ENCODE results near the gene VWC2. TPM values are rescaled to one million over a fixed set of nuclear protein-coding genes. Genes with fewer than 3 reads are reported as not detected.

The VWC2 gene
- total RNA-seq (2022) (not detected in 2 replicates), Bru-seq, nascent RNA (not detected), BruChase-seq, experiment 1, labeled RNA remaining after a 2-hour chase (not detected), BruChase-seq, experiment 2, labeled RNA remaining after a 6-hour chase (percentile 0 among the genes with signal in this experiment)
- long read RNA-seq = 0 reads

DNA sequence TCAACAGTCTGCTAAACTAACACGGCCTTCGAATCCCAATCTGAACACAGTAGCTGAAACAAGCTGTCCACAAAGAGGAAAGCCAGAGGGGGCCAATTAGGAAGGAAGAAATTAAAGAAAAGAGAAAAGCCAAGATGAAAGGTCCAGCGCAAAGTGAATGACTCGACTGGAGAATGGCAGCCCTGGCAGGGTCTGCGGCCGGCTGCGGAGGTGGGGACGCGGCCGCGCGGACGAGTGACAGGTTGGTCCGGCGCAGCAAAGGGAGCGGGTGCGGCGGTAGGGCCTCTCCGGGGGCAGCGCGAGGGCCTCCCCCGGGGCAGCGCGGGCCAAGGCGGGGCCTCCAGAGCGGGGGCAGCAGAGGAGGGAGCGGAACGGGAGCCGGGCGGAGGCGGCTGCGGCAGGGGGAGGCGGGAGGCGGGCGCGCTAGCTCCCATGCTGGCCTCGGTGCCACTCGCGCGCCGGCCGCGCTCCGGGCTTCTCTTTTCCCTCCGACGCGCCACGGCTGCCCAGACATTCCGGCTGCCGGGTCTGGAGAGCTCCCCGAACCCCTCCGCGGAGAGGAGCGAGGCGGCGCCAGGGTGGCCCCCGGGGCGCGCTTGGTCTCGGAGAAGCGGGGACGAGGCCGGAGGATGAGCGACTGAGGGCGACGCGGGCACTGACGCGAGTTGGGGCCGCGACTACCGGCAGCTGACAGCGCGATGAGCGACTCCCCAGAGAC is at the start of gene VWC2:
VWC2 (plus strand) TSS at position 421 of the 718 bp plus-strand sequence. CDS start 1,798 bp downstream, outside the sequence.
- Mint-ChIP-seq H3K9me3 (ENCODE audit: unreplicated experiment) (peaks cover 10% of the 10 kb centered on the region), H3K4me3 (ENCODE audit: unreplicated experiment) (peak within 1 kb of the TSS; percentile 49), H3K36me3 (ENCODE audit: insufficient read depth, unreplicated experiment) (peaks cover 5% of the 10 kb centered on the region), H3K27ac (ENCODE audit: unreplicated experiment) (no peak within 1 kb of the TSS), H3K4me1 (ENCODE audit: low read depth, unreplicated experiment) (no peaks in the 10 kb centered on the region), H3K27me3 (ENCODE audit: insufficient read depth, unreplicated experiment) (peaks cover 18% of the 10 kb centered on the region)
- ChIA-PET POLR2A (no interaction called here), CTCF (no interaction called here)
- no peaks in the 10 kb centered on the region for H3K36me3 ChIP-seq (ENCODE audit: control insufficient read depth, insufficient read depth, low read length)
- TF ChIP-seq, protein P1, sequence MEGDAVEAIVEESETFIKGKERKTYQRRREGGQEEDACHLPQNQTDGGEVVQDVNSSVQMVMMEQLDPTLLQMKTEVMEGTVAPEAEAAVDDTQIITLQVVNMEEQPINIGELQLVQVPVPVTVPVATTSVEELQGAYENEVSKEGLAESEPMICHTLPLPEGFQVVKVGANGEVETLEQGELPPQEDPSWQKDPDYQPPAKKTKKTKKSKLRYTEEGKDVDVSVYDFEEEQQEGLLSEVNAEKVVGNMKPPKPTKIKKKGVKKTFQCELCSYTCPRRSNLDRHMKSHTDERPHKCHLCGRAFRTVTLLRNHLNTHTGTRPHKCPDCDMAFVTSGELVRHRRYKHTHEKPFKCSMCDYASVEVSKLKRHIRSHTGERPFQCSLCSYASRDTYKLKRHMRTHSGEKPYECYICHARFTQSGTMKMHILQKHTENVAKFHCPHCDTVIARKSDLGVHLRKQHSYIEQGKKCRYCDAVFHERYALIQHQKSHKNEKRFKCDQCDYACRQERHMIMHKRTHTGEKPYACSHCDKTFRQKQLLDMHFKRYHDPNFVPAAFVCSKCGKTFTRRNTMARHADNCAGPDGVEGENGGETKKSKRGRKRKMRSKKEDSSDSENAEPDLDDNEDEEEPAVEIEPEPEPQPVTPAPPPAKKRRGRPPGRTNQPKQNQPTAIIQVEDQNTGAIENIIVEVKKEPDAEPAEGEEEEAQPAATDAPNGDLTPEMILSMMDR (IDR thresholded peaks at IDR 0.05; ENCODE audit: insufficient read depth in 1 of 2, low read depth in 1 of 2, low read length in 1 of 2, severe bottlenecking in 1 of 2, unreplicated experiment in 1 of 2) = no peak
- BruUV-seq (replicated peaks) = no TSS peak
- no peaks in the 10 kb centered on the region for H3K27me3 ChIP-seq (replicated peaks; ENCODE audit: control insufficient read depth, insufficient read depth, low read length)
- 0 out of 2 replicates have a peak, but pooled peaks cover 3% of the 10 kb centered on the region for H3K9me3 ChIP-seq
- peaks cover 13% of the 10 kb centered on the region; the same call in 1 of the 2 replicates for H3K4me1 ChIP-seq
- intact Hi-C loops (cut with micrococcal nuclease; ENCODE audit: unreplicated experiment) = no loop called here
- no peak for DNase-seq
- H3K4me3 ChIP-seq (ENCODE audit: low read depth, low read length) = no peak within 1 kb of the TSS

DNA sequence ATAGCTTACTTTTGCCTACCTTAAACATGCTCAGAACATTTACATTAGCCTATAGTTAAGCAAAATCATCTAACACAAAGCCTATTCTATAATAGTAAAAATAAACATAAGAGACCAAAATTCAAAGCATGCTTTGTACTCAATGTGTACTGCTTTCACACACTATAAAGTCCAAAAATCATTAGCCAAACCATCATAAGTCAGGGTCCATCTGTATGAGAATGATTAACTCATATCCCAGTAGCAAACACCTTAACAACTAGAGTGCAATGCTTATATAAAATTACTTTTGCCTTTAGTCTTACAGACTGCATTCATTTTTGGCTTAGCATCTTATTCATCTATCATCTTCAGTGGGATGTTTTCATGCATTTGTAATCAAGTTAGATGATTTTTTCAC is 49.4 kb upstream of the VWC2 start:
- no peaks in the 10 kb centered on the region for H3K9me3 ChIP-seq
- H3K4me1 ChIP-seq = no peaks in the 10 kb centered on the region
- BruUV-seq (replicated peaks) = no TSS peak
- no peak for DNase-seq
- no peak overlapping the region for H3K4me3 Mint-ChIP-seq (ENCODE audit: unreplicated experiment)
- H3K27me3 ChIP-seq (replicated peaks; ENCODE audit: control insufficient read depth, insufficient read depth, low read length) = no peaks in the 10 kb centered on the region
- H3K9me3 Mint-ChIP-seq (ENCODE audit: unreplicated experiment) = no peaks in the 10 kb centered on the region
- H3K36me3 Mint-ChIP-seq (ENCODE audit: insufficient read depth, unreplicated experiment) = no peaks in the 10 kb centered on the region
- peaks cover 9% of the 10 kb centered on the region for H3K27me3 Mint-ChIP-seq (ENCODE audit: insufficient read depth, unreplicated experiment)
- no peaks in the 10 kb centered on the region for H3K36me3 ChIP-seq (ENCODE audit: control insufficient read depth, insufficient read depth, low read length)
- H3K4me3 ChIP-seq (ENCODE audit: low read depth, low read length) = no peak overlapping the region
- ChIA-PET POLR2A (no interaction called here), CTCF (no interaction called here)
- TF ChIP-seq, protein P1 (IDR thresholded peaks at IDR 0.05; ENCODE audit: insufficient read depth in 1 of 2, low read depth in 1 of 2, low read length in 1 of 2, severe bottlenecking in 1 of 2, unreplicated experiment in 1 of 2) = no peak
- H3K27ac Mint-ChIP-seq (ENCODE audit: unreplicated experiment) = no peak overlapping the region
- intact Hi-C loops (cut with micrococcal nuclease; ENCODE audit: unreplicated experiment) = no loop called here
- H3K4me1 Mint-ChIP-seq (ENCODE audit: low read depth, unreplicated experiment) = no peaks in the 10 kb centered on the region

GRCh38 chr7:49731836-49732235 is 41.6 kb upstream of the VWC2 start:
- no peaks in the 10 kb centered on the region for H3K4me1 Mint-ChIP-seq (ENCODE audit: low read depth, unreplicated experiment)
- H3K27me3 ChIP-seq (replicated peaks; ENCODE audit: control insufficient read depth, insufficient read depth, low read length) = no peaks in the 10 kb centered on the region
- no peaks in the 10 kb centered on the region for H3K36me3 Mint-ChIP-seq (ENCODE audit: insufficient read depth, unreplicated experiment)
- no peak for DNase-seq
- H3K36me3 ChIP-seq (ENCODE audit: control insufficient read depth, insufficient read depth, low read length) = no peaks in the 10 kb centered on the region
- ChIA-PET POLR2A (no interaction called here), CTCF (no interaction called here)
- H3K27me3 Mint-ChIP-seq (ENCODE audit: insufficient read depth, unreplicated experiment) = peaks cover 2% of the 10 kb centered on the region
- TF ChIP-seq, protein P1 (IDR thresholded peaks at IDR 0.05; ENCODE audit: insufficient read depth in 1 of 2, low read depth in 1 of 2, low read length in 1 of 2, severe bottlenecking in 1 of 2, unreplicated experiment in 1 of 2) = no peak
- no peaks in the 10 kb centered on the region for H3K9me3 Mint-ChIP-seq (ENCODE audit: unreplicated experiment)
- intact Hi-C loops (cut with micrococcal nuclease; ENCODE audit: unreplicated experiment) = no loop called here
- no peak overlapping the region for H3K27ac Mint-ChIP-seq (ENCODE audit: unreplicated experiment)
- no peaks in the 10 kb centered on the region for H3K4me1 ChIP-seq
- H3K9me3 ChIP-seq = no peaks in the 10 kb centered on the region
- no peak overlapping the region for H3K4me3 Mint-ChIP-seq (ENCODE audit: unreplicated experiment)
- no TSS peak for BruUV-seq (replicated peaks)
- H3K4me3 ChIP-seq (ENCODE audit: low read depth, low read length) = no peak overlapping the region
